ENCODE results near the gene RNASE2.

DNA sequence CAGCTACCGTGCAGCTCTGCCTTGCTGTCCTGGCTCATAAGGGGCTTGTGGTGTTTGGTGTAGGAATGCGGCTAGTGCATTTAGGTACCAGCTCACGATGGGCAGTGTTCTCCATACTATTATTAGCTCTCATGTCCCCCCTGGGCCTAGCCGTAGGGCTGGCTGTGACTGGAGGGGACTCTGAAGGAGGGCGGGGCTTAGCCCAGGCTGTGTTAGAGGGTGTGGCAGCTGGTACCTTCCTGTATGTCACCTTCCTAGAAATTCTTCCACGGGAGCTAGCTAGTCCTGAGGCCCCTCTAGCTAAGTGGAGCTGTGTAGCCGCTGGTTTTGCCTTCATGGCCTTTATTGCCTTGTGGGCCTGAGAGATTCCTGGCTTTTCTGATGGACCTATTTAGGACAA is 45.9 kb downstream of the RNASE2 start:
- TF ChIP-seq, protein P1, sequence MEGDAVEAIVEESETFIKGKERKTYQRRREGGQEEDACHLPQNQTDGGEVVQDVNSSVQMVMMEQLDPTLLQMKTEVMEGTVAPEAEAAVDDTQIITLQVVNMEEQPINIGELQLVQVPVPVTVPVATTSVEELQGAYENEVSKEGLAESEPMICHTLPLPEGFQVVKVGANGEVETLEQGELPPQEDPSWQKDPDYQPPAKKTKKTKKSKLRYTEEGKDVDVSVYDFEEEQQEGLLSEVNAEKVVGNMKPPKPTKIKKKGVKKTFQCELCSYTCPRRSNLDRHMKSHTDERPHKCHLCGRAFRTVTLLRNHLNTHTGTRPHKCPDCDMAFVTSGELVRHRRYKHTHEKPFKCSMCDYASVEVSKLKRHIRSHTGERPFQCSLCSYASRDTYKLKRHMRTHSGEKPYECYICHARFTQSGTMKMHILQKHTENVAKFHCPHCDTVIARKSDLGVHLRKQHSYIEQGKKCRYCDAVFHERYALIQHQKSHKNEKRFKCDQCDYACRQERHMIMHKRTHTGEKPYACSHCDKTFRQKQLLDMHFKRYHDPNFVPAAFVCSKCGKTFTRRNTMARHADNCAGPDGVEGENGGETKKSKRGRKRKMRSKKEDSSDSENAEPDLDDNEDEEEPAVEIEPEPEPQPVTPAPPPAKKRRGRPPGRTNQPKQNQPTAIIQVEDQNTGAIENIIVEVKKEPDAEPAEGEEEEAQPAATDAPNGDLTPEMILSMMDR (IDR thresholded peaks at IDR 0.05): no peak
- TF ChIP-seq POLR2A (IDR thresholded peaks at IDR 0.05): no peak
- TF ChIP-seq POLR2AphosphoS5 (IDR thresholded peaks at IDR 0.05): no peak
